K562 (cell line): Measurements from ENCODE around the gene PMPCA. TPM values are rescaled to one million over a fixed set of nuclear protein-coding genes. Genes with fewer than 3 reads are reported as not detected.
A peak's percentile ranks its signal among the peaks of the same experiment; 100 is the strongest.

Source experiments
- ARID3A ChIP-seq: IDR thresholded peaks from 2 replicates; pipeline ENCODE4 v1.6.1; 2012; ENCODE audit warnings: low read depth, low read length, improper control_type of control experiment, borderline replicate concordance
- ATF3 ChIP-seq, 2 experiments: fragments of 450-650 bp in 1 of 2; sonication (generic) in 1 of 2; formaldehyde crosslinking in 1 of 2; IDR thresholded peaks in 1 of 2; conservative IDR thresholded peaks in 1 of 2; 2 replicates each; pipeline versions ENCODE4 v1.6.1 to v1.8.1; 2016 to 2023; ENCODE audit warnings: mild to moderate bottlenecking in 2 of 2, moderate library complexity in 2 of 2, inconsistent platforms in 1 of 2, missing genetic modification reagents in 1 of 2
- CBX2 ChIP-seq: fragments of 200-600 bp; sonication (generic); IDR thresholded peaks from one replicate; pipeline ENCODE4 v1.6.1; 2012; ENCODE audit warnings: mild to moderate bottlenecking, low read length, inconsistent platforms; ENCODE audit not compliant: insufficient read depth, poor library complexity, severe bottlenecking
- EZH2 ChIP-seq: IDR thresholded peaks from 2 replicates; pipeline ENCODE4 v1.6.1; 2012; ENCODE audit warnings: low read depth, mild to moderate bottlenecking, inconsistent platforms, low read length, borderline replicate concordance
- HDAC8 ChIP-seq: fragments of 450-650 bp; IDR thresholded peaks from 2 replicates; pipeline ENCODE4 v1.6.1; 2016; ENCODE audit warnings: mild to moderate bottlenecking, missing genetic modification characterization, moderate library complexity, missing compliant biosample characterization
- ILK ChIP-seq: fragments of 450-650 bp; IDR thresholded peaks from 2 replicates; pipeline ENCODE4 v1.6.1; 2016; ENCODE audit warnings: missing genetic modification characterization, low read depth, mild to moderate bottlenecking, missing compliant biosample characterization, moderate library complexity, borderline replicate concordance
- KAT7 ChIP-seq: sonication (generic); formaldehyde crosslinking; IDR thresholded peaks from 2 replicates; pipeline ENCODE4 v1.8.0; 2022; ENCODE audit warnings: missing genetic modification reagents, mild to moderate bottlenecking, borderline replicate concordance
- KAT8 ChIP-seq: fragments of 450-650 bp; IDR thresholded peaks from 2 replicates; pipeline ENCODE4 v1.6.1; 2016; ENCODE audit warnings: low read depth, mild to moderate bottlenecking
- MAZ ChIP-seq, 2 experiments: fragments of 450-650 bp in 1 of 2; sonication (generic) in 1 of 2; formaldehyde crosslinking; IDR thresholded peaks in 1 of 2; conservative IDR thresholded peaks in 1 of 2; 2 replicates each; pipeline versions ENCODE4 v1.4.0 to v1.5.0; 2020; ENCODE audit warnings: mild to moderate bottlenecking in 1 of 2, missing genetic modification reagents in 1 of 2
- MLLT1 ChIP-seq, 2 experiments: fragments of 450-650 bp; IDR thresholded peaks; 2 replicates each; pipeline ENCODE4 v1.6.1; 2016
- RBM15 ChIP-seq: fragments of 200-400 bp; formaldehyde crosslinking; IDR thresholded peaks from 2 replicates; pipeline ENCODE4 v1.6.1; 2018; ENCODE audit warnings: mild to moderate bottlenecking, low read length, moderate library complexity; ENCODE audit not compliant: insufficient read depth
- SREBF1 ChIP-seq: fragments of 150-350 bp; IDR thresholded peaks from 2 replicates; pipeline ENCODE4 v1.6.1; 2014; ENCODE audit warnings: antibody characterized with exemption, low read depth, low read length, borderline replicate concordance
- SRF ChIP-seq, 2 experiments: fragments of 250-450, 450-650 bp in 1 of 2; sonication (Bioruptor Pico) in 1 of 2; sonication (generic) in 1 of 2; formaldehyde crosslinking; IDR thresholded peaks; 2 replicates each; pipeline versions ENCODE4 v1.5.0 to v1.5.1; 2020 to 2022; ENCODE audit warnings: mild to moderate bottlenecking in 1 of 2, missing genetic modification reagents in 1 of 2
- TEAD4 ChIP-seq, 2 experiments: sonication (generic) in 1 of 2; formaldehyde crosslinking in 1 of 2; IDR thresholded peaks; 2 replicates each; pipeline versions ENCODE4 v1.6.1 to v1.8.0; 2012 to 2022; ENCODE audit warnings: borderline replicate concordance in 1 of 2, inconsistent platforms in 1 of 2, low read length in 1 of 2, mild to moderate bottlenecking in 1 of 2, missing genetic modification reagents in 1 of 2
- TFAP4 ChIP-seq: sonication (generic); formaldehyde crosslinking; IDR thresholded peaks from 2 replicates; pipeline ENCODE4 v1.8.0; 2022; ENCODE audit warnings: missing genetic modification reagents, mild to moderate bottlenecking, moderate library complexity, borderline replicate concordance
- ZNF253 ChIP-seq: fragments of 250-450 bp; sonication (Bioruptor Pico); conservative IDR thresholded peaks from 2 replicates; pipeline ENCODE4 v1.6.1; 2021; ENCODE audit warnings: mild to moderate bottlenecking
- ZNF280B ChIP-seq: fragments of 250-450 bp; sonication (Bioruptor Pico); IDR thresholded peaks from 2 replicates; pipeline ENCODE4 v1.5.1; 2021; ENCODE audit warnings: mild to moderate bottlenecking
- ZNF354B ChIP-seq: fragments of 250-450 bp; sonication (Bioruptor Pico); IDR thresholded peaks from 2 replicates; pipeline ENCODE4 v1.4.0; 2020
- polyA plus RNA-seq, 8 experiments: library from polyadenylated mRNA; depleted of rRNA in 4 of 8; stranded (reverse) in 5 of 8; unstranded in 3 of 8; fragments of >200 nt; fragmentation: Nextera tagmentation in 2 of 8; fragmentation: Illumina TruSeq in 1 of 8; extraction: Ambion mirVana in 2 of 8; extraction: Trizol in 1 of 8; gene quantifications; 2 replicates each; pipeline versions ENCODE4 v1.2.1 to v1.2.3, GENCODE V29; 2011 to 2014; ENCODE audit warnings: inconsistent platforms in 1 of 8, missing spikeins in 1 of 8
- total RNA-seq, 7 experiments: library from RNA; depleted of rRNA in 6 of 7; stranded (reverse); fragments of >200 nt in 6 of 7; fragmentation: Illumina TruSeq in 2 of 7; extraction: Trizol in 2 of 7; gene quantifications; 2 replicates each; pipeline versions ENCODE4 v1.2.1 to v1.2.3, GENCODE V29; 2011 to 2021; ENCODE audit warnings: low replicate concordance in 1 of 7

Gene PMPCA
- total and polyA plus RNA-seq, 9 of the 15 experiments (the other 6 are each of a cell fraction or from before 2014, with no cell fraction given) = 23.9 to 143 (median 86.6) TPM

- no peak for TF ChIP-seq CBX2
- no peak for TF ChIP-seq TFAP4 (CRISPR knock-in tag)
- TF ChIP-seq MLLT1 (IDR thresholded peaks at IDR 0.05) = no peak
- no peak for TF ChIP-seq ZNF253 (CRISPR knock-in tag)
- TF ChIP-seq RBM15 = no peak
- no peak for TF ChIP-seq ARID3A
- no peak for TF ChIP-seq ATF3 (IDR thresholded peaks at IDR 0.05)
- no peak for TF ChIP-seq ATF3 (CRISPR knock-in tag; conservative IDR thresholded peaks at IDR 0.05)
- TF ChIP-seq SRF (CRISPR knock-in tag; IDR thresholded peaks at IDR 0.05) = no peak
- TF ChIP-seq MAZ (CRISPR knock-in tag; conservative IDR thresholded peaks at IDR 0.05 in 1 of 2, IDR thresholded peaks at IDR 0.05 in 1 of 2) = 0 out of 4 replicates have a peak, but pooled peaks have one; percentile 7 to 52
- no peak for TF ChIP-seq ZNF354B (CRISPR knock-in tag)
- TF ChIP-seq EZH2 = no peak
- no peak for TF ChIP-seq SREBF1
- TF ChIP-seq KAT8 = no peak
- TF ChIP-seq KAT7 = no peak
- no peak for TF ChIP-seq HDAC8
- no peak for TF ChIP-seq ILK
- no peak for TF ChIP-seq ZNF280B (CRISPR knock-in tag)
- no peak for TF ChIP-seq TEAD4 (IDR thresholded peaks at IDR 0.05; ENCODE audit: low read length)
- TF ChIP-seq TEAD4 (CRISPR knock-in tag; IDR thresholded peaks at IDR 0.05; ENCODE audit: borderline replicate concordance) = no peak
Observed at GRCh38 chr9:136439481-136440408, 29.3 kb downstream of the PMPCA start, which contains the start of gene INPP5E (continued).
